Head of caudate nucleus (tissue), 42 donors: ENCODE results near the gene TMPRSS11D.

Experiments used
- DNase-seq, 42 donors: peaks; one replicate each; pipeline versions ENCODE4 v3.0.0 to v3.0.0-alpha.2; 2020 to 2021; ENCODE audit warnings: mixed read lengths in 7 of 42
- intact Hi-C: fragments of 100-400 bp; cut with DNase I; formaldehyde crosslinking; loops from one replicate; pipeline ENCODE4 v1.15.0; 2022

The TMPRSS11D gene

GRCh38 chr4:67787311-67787710, 96.5 kb downstream of the TMPRSS11D start:
- no peak for DNase-seq
- intact Hi-C loops: no loop called here

GRCh38 chr4:67785528-67785927, 98.3 kb downstream of the TMPRSS11D start:
- no peak for DNase-seq
- intact Hi-C loops: no loop called here

GRCh38 chr4:67779631-67780030, 104.2 kb downstream of the TMPRSS11D start:
- DNase-seq: no peak
- intact Hi-C loops: no loop called here

GRCh38 chr4:67776746-67777145, 107.1 kb downstream of the TMPRSS11D start:
- DNase-seq: no peak

More at GRCh38 chr4:67776746-67777145, 107.1 kb downstream of the TMPRSS11D start:
- intact Hi-C loops: no loop called here
